Prostate gland (tissue), 2 donors: Measurements from ENCODE around the gene CD47.

Experiments used
- POLR2A ChIP-seq: fragments of 450-650 bp; IDR thresholded peaks from one replicate; pipeline ENCODE4 v1.6.1; 2016; ENCODE audit warnings: antibody characterized with exemption, mild to moderate bottlenecking
- POLR2AphosphoS5 ChIP-seq: sonication (generic); formaldehyde crosslinking; IDR thresholded peaks from one replicate; pipeline ENCODE4 v1.6.1; 2017; ENCODE audit warnings: antibody characterized with exemption
- TF ChIP-seq, protein P1 (sequence below), 4 experiments: fragments of 200-600 bp in 2 of 4; fragments of 450-650 bp in 2 of 4; sonication (generic) in 2 of 4; IDR thresholded peaks; 1 replicate in 3 of 4; 2 replicates in 1 of 4; pipeline ENCODE4 v1.5.1; 2016 to 2019; ENCODE audit warnings: antibody characterized with exemption in 4 of 4, mild to moderate bottlenecking in 2 of 4, moderate library complexity in 2 of 4

DNA sequence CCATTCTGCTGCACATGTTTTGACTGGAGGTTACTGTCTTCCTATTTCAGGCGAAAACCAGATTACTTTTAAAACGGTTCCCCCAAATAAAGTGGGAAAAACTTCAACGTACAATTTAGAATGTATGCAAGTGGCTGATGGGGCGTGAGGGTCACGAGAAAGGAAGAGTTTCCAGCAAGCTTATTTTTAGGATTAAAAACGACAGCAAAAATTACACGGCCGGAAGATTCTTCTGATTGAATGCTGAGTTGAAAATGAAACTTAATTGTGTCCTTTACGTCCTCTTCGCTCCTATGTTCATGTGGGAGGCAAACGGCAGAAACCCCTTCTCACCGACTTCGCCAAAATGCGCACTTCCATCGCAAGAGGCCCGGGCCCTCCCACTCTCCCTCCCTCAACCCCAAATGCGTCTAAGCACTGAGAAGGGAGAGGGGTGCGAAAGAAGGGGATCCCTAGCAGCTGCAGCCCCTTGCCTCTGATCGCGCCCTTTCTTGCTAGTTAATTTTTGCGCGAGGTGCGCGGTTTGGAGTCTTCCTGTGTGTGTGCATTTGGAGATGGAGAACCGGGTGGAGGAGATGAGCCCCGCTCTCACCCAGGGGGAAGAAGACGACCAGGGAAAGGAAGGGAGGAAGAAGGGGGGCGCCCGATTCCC is 656 bp downstream of the CD47 start:
- TF ChIP-seq, protein P1, sequence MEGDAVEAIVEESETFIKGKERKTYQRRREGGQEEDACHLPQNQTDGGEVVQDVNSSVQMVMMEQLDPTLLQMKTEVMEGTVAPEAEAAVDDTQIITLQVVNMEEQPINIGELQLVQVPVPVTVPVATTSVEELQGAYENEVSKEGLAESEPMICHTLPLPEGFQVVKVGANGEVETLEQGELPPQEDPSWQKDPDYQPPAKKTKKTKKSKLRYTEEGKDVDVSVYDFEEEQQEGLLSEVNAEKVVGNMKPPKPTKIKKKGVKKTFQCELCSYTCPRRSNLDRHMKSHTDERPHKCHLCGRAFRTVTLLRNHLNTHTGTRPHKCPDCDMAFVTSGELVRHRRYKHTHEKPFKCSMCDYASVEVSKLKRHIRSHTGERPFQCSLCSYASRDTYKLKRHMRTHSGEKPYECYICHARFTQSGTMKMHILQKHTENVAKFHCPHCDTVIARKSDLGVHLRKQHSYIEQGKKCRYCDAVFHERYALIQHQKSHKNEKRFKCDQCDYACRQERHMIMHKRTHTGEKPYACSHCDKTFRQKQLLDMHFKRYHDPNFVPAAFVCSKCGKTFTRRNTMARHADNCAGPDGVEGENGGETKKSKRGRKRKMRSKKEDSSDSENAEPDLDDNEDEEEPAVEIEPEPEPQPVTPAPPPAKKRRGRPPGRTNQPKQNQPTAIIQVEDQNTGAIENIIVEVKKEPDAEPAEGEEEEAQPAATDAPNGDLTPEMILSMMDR (IDR thresholded peaks at IDR 0.05) = no peak
- peak; percentile 33 for TF ChIP-seq POLR2AphosphoS5
- TF ChIP-seq POLR2A = no peak
